ENCODE measurements around the gene RHOBTB3. TPM values are rescaled to one million over a fixed set of nuclear protein-coding genes. Genes with fewer than 3 reads are reported as not detected.

The RHOBTB3 gene
- total and polyA plus RNA-seq, 5 donors, result 32.7 to 115 (median 102) TPM

DNA sequence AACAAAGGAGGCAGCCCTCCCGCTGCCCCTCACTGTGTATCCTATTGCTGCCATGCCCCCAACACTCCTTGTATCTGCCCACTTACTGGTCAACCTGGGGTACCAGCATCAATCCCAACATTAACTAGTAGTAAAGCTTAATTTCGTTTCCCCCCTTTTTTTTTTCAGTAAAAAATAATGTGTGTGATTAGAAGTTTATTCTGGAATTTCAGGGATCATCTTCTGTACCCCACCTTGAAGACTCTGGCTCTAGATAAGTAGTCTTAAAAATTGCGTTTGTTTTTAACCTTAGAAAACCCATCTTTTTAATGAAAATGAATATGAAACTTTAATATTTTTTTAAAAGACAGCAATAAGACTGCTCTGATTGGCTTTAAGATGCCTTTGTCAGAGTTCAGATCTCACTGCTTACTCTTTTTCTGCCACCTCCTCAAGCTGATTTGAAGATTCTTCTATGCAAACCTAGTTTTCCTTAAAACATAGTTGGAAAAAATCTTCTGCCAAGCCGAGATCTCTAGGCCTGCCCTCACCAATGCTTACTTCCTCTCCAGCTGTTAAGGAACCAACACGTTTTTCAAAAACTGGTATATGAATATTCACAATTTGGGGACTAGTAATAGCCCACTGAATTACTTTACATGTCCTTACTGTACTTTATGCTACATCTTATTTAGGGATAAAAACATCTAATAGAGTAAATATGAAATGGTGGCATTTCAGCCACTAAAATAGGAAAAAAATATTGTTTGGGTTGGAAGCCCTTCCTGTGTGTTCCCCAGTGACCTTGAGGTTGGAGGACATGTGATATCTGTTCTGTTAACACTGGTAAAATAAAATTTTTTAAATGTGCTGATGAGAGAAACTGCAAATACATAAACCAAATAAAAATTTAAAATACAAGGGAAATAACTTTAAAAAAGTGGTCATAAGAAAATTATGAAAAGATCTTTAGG is 4.0 kb upstream of the RHOBTB3 start:
- ATAC-seq, result no peak
- 63% methylated on average over 5 of the region's 5 CpGs for WGBS
- intact Hi-C loops (cut with DNase I), result loop anchor here in 1 of 4 donors (10.0 kb wide), 1 partner anchor 62 kb away; no protein-coding TSS in a partner anchor
- no peaks in the 10 kb centered on the region for H3K27me3 ChIP-seq (ENCODE audit: control insufficient read depth, insufficient read depth)
- DNase-seq, result no peak
- H3K4me3 ChIP-seq (ENCODE audit: low read length), result no peak overlapping the region
- H3K27ac ChIP-seq (ENCODE audit: low read length), result no peak overlapping the region
- H3K4me1 ChIP-seq (ENCODE audit: control insufficient read depth, insufficient read depth, low read length), result peaks cover 2% of the 10 kb centered on the region
- H3K9me3 ChIP-seq (ENCODE audit: control insufficient read depth, low read length), result no peaks in the 10 kb centered on the region

- no peak for ATAC-seq
- Histone ChIP-seq H3K4me3 (ENCODE audit: low read length) (no peak overlapping the region), H3K27me3 (ENCODE audit: control insufficient read depth, insufficient read depth) (no peaks in the 10 kb centered on the region), H3K9me3 (ENCODE audit: control insufficient read depth, low read length) (no peaks in the 10 kb centered on the region), H3K4me1 (ENCODE audit: control insufficient read depth, insufficient read depth, low read length) (peaks cover 2% of the 10 kb centered on the region), H3K27ac (ENCODE audit: low read length) (no peak overlapping the region)
- DNase-seq, result no peak
- WGBS, result 71% methylated on average over 2 of the region's 2 CpGs
- intact Hi-C loops (cut with DNase I), result loop anchor here in 1 of 4 donors (10.0 kb wide), 1 partner anchor 63 kb away; no protein-coding TSS in a partner anchor
These were observed 3.4 kb upstream of the RHOBTB3 start for GRCh38 chr5:95727764-95728191.

DNA sequence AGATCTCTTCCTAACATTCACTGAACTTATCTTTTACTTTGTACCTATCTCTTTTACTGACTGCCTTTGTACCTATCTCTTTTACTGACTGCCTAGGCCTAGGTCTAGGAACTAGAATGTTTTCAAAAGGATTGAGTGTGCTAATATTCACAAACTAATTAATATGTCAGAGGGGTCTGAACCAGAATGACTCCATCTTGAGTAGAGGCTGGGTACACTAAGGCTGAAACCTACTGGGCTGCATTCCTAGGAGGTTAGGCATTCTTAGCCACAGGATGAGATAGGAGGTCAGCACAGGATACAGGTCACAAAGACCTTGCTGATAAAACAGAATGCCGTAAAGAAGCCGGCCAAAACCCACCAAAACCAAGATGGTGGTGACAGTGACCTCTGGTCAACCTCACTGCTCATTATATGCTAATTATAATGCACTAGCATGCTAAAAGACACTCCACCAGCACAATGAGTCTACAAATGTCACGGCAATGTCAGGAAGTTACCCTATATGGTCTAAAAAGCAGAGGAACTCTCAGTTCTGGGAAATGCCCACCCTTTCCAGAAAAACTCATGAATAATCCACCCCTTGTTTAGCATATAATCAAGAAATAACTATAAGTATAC is 2.5 kb upstream of the RHOBTB3 start:
- Histone ChIP-seq H3K9me3 (ENCODE audit: control insufficient read depth, low read length) (no peaks in the 10 kb centered on the region), H3K4me3 (ENCODE audit: low read length) (no peak overlapping the region), H3K4me1 (ENCODE audit: control insufficient read depth, insufficient read depth, low read length) (peaks cover 2% of the 10 kb centered on the region), H3K27me3 (ENCODE audit: control insufficient read depth, insufficient read depth) (no peaks in the 10 kb centered on the region), H3K27ac (ENCODE audit: low read length) (no peak overlapping the region)
- DNase-seq, result no peak
- intact Hi-C loops (cut with DNase I), result loop anchor here in 1 of 4 donors (10.0 kb wide), 1 partner anchor 64 kb away; no protein-coding TSS in a partner anchor
- no peak for ATAC-seq
- WGBS, result 80% methylated on average over 3 of the region's 3 CpGs

GRCh38 chr5:95729115-95730010 is 1.8 kb upstream of the RHOBTB3 start:
- H3K27me3 ChIP-seq (ENCODE audit: control insufficient read depth, insufficient read depth), result no peaks in the 10 kb centered on the region
- no peak overlapping the region for H3K4me3 ChIP-seq (ENCODE audit: low read length)
- H3K4me1 ChIP-seq (ENCODE audit: control insufficient read depth, insufficient read depth, low read length), result peaks cover 2% of the 10 kb centered on the region
- ATAC-seq (no peak), DNase-seq (no peak)
- no peak overlapping the region for H3K27ac ChIP-seq (ENCODE audit: low read length)
- no peaks in the 10 kb centered on the region for H3K9me3 ChIP-seq (ENCODE audit: control insufficient read depth, low read length)
- intact Hi-C loops (cut with DNase I), result loop anchor here (5.0 to 10.0 kb wide), 4 partner anchors 62 to 82 kb away; partner anchors contain the start of gene RFESD (in 1 of the 4)
- 93% methylated on average over 8 of the region's 8 CpGs for WGBS

GRCh38 chr5:95730011-95730700 is 980 bp upstream of the RHOBTB3 start:
- intact Hi-C loops (cut with DNase I), result loop anchor here in 3 of 4 donors (5.0 to 10.0 kb wide), 4 partner anchors 63 to 83 kb away; partner anchors contain the start of gene RFESD (in 1 of the 3)
- no peak for DNase-seq
- no peaks in the 10 kb centered on the region for H3K9me3 ChIP-seq (ENCODE audit: control insufficient read depth, low read length)
- H3K4me1 ChIP-seq (ENCODE audit: control insufficient read depth, insufficient read depth, low read length), result peaks cover 2% of the 10 kb centered on the region
- H3K27me3 ChIP-seq (ENCODE audit: control insufficient read depth, insufficient read depth), result no peaks in the 10 kb centered on the region
- peak overlapping the region; percentile 67 for H3K4me3 ChIP-seq (ENCODE audit: low read length)
- WGBS, result 25% methylated on average over 11 of the region's 11 CpGs
- H3K27ac ChIP-seq (ENCODE audit: low read length), result no peak overlapping the region
- no peak for ATAC-seq

GRCh38 chr5:95731571-95732554 is 727 bp downstream of the RHOBTB3 start:
- Histone ChIP-seq H3K4me3 (ENCODE audit: low read length) (peak overlapping the region; percentile 67), H3K4me1 (ENCODE audit: control insufficient read depth, insufficient read depth, low read length) (peaks cover 2% of the 10 kb centered on the region), H3K27ac (ENCODE audit: low read length) (peak overlapping the region; percentile 72), H3K27me3 (ENCODE audit: control insufficient read depth, insufficient read depth) (no peaks in the 10 kb centered on the region), H3K9me3 (ENCODE audit: control insufficient read depth, low read length) (no peaks in the 10 kb centered on the region)
- DNase-seq, result peak; percentile 59 to 85 (median 82)
- intact Hi-C loops (cut with DNase I), result loop anchor here in 3 of 4 donors (5.0 to 10.0 kb wide), 4 partner anchors 65 to 85 kb away; partner anchors contain the start of gene RFESD (in 1 of the 3)
- WGBS, result 1% methylated on average over 64 of the region's 64 CpGs
- ATAC-seq, result peak; percentile 35 to 47

- Histone ChIP-seq H3K4me3 (ENCODE audit: low read length) (peak overlapping the region; percentile 70), H3K27ac (ENCODE audit: low read length) (no peak overlapping the region), H3K27me3 (ENCODE audit: control insufficient read depth, insufficient read depth) (no peaks in the 10 kb centered on the region), H3K9me3 (ENCODE audit: control insufficient read depth, low read length) (no peaks in the 10 kb centered on the region), H3K4me1 (ENCODE audit: control insufficient read depth, insufficient read depth, low read length) (no peaks in the 10 kb centered on the region)
- 48% methylated on average over 9 of the region's 9 CpGs for WGBS
- DNase-seq (no peak), ATAC-seq (no peak)
- intact Hi-C loops (cut with DNase I), result loop anchor here in 3 of 4 donors (5.0 to 10.0 kb wide), 4 partner anchors 66 to 86 kb away; partner anchors contain the start of gene RFESD (in 1 of the 3)
These were observed 2.0 kb downstream of the RHOBTB3 start for GRCh38 chr5:95733107-95733665.

DNA sequence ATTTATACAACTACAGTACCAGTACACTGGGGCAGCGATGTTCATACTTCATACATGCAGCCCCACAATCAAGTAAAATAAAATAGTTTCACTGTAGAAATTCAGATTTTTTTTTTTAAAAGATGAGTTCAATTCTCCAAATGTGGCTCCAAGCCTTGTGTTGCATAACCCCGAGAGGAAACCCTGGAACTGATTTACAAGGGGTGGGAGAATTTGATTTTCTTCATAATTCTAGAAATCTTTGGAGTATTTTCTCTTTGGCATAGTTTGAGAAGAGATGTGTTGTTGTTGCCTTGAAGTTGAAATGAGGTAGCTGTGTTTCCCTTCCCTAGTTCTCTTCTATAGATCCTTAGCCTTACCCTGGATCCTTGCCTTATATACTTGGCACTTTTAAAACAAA is 3.1 kb downstream of the RHOBTB3 start:
- 27% methylated on average over 2 of the region's 2 CpGs for WGBS
- intact Hi-C loops (cut with DNase I), result loop anchor here in 3 of 4 donors (5.0 to 10.0 kb wide), 4 partner anchors 67 to 87 kb away; partner anchors contain the start of gene RFESD (in 1 of the 3)
- DNase-seq (no peak), ATAC-seq (no peak)
- Histone ChIP-seq H3K4me1 (ENCODE audit: control insufficient read depth, insufficient read depth, low read length) (peaks cover 3% of the 10 kb centered on the region), H3K4me3 (ENCODE audit: low read length) (peak overlapping the region; percentile 70), H3K27ac (ENCODE audit: low read length) (no peak overlapping the region), H3K9me3 (ENCODE audit: control insufficient read depth, low read length) (no peaks in the 10 kb centered on the region), H3K27me3 (ENCODE audit: control insufficient read depth, insufficient read depth) (no peaks in the 10 kb centered on the region)

GRCh38 chr5:95734906-95735305 is 3.8 kb downstream of the RHOBTB3 start:
- ATAC-seq, result peak; percentile 35 to 46
- Histone ChIP-seq H3K4me3 (ENCODE audit: low read length) (peak overlapping the region; percentile 70), H3K4me1 (ENCODE audit: control insufficient read depth, insufficient read depth, low read length) (peaks cover 3% of the 10 kb centered on the region), H3K27ac (ENCODE audit: low read length) (peak overlapping the region; percentile 42), H3K9me3 (ENCODE audit: control insufficient read depth, low read length) (no peaks in the 10 kb centered on the region), H3K27me3 (ENCODE audit: control insufficient read depth, insufficient read depth) (no peaks in the 10 kb centered on the region)
- WGBS, result 20% methylated on average over 2 of the region's 2 CpGs
- no peak for DNase-seq
- intact Hi-C loops (cut with DNase I), result loop anchor here in 3 of 4 donors (5.0 to 10.0 kb wide), 4 partner anchors 68 to 88 kb away; partner anchors contain the start of gene RFESD (in 1 of the 3)
